Measurements from ENCODE around the gene ADAD2.

GRCh38 chr16:84240455-84240854, 49.5 kb downstream of the ADAD2 start:
- TF ChIP-seq CTCF (IDR thresholded peaks at IDR 0.05) (no peak), POLR2A (IDR thresholded peaks at IDR 0.05) (no peak), POLR2AphosphoS5 (IDR thresholded peaks at IDR 0.05; ENCODE audit: insufficient read depth in 1 of 2, low read depth in 1 of 2) (no peak)

All from vagina (tissue), 2 donors.